GM04504 (cell line): ENCODE results near the gene MYL12A.

Source experiments
- DNase-seq: peaks from one replicate; pipeline ENCODE4 v3.0.0-alpha.2; 2012; ENCODE audit warnings: low read depth

Gene MYL12A

GRCh38 chr18:3225588-3225987 is 22.0 kb upstream of the MYL12A start:
- DNase-seq: no peak

- DNase-seq: no peak
Observed at GRCh38 chr18:3226048-3226447, 21.6 kb upstream of the MYL12A start.

GRCh38 chr18:3230401-3231334 is 16.9 kb upstream of the MYL12A start:
- no peak for DNase-seq

GRCh38 chr18:3233004-3233403 is 14.6 kb upstream of the MYL12A start:
- DNase-seq: no peak

GRCh38 chr18:3233433-3234168 is 14.0 kb upstream of the MYL12A start:
- DNase-seq: no peak

- no peak for DNase-seq
Observed at GRCh38 chr18:3234457-3234856, 13.1 kb upstream of the MYL12A start.

GRCh38 chr18:3235846-3236245 is 11.8 kb upstream of the MYL12A start:
- DNase-seq: no peak

GRCh38 chr18:3236470-3236869 is 11.1 kb upstream of the MYL12A start:
- DNase-seq: no peak

GRCh38 chr18:3238742-3239141 is 8.9 kb upstream of the MYL12A start:
- DNase-seq: no peak

GRCh38 chr18:3245185-3245564 is 2.4 kb upstream of the MYL12A start:
- DNase-seq: no peak

GRCh38 chr18:3245853-3246634 is 1.6 kb upstream of the MYL12A start:
- DNase-seq: peak; percentile 65

GRCh38 chr18:3246635-3247239 is 864 bp upstream of the MYL12A start:
- DNase-seq: no peak

- no peak for DNase-seq
Observed at GRCh38 chr18:3248062-3248657, 559 bp downstream of the MYL12A start.

GRCh38 chr18:3248658-3249359 is 1.2 kb downstream of the MYL12A start:
- no peak for DNase-seq

- no peak for DNase-seq
Observed at GRCh38 chr18:3250237-3251107, 2.9 kb downstream of the MYL12A start.

- no peak for DNase-seq
Observed at GRCh38 chr18:3251249-3251962, 3.8 kb downstream of the MYL12A start.

- DNase-seq: no peak
Observed at GRCh38 chr18:3251963-3252277, 4.3 kb downstream of the MYL12A start.

- no peak for DNase-seq
Observed at GRCh38 chr18:3252843-3253242, 5.2 kb downstream of the MYL12A start.

- DNase-seq: no peak
Observed at GRCh38 chr18:3254725-3255124, 7.1 kb downstream of the MYL12A start.
